ENCODE measurements around the gene ITIH3. TPM values are rescaled to one million over a fixed set of nuclear protein-coding genes. Genes with fewer than 3 reads are reported as not detected.

The ITIH3 gene
- total RNA-seq, 1 experiment from 2014 or later = not detected

DNA sequence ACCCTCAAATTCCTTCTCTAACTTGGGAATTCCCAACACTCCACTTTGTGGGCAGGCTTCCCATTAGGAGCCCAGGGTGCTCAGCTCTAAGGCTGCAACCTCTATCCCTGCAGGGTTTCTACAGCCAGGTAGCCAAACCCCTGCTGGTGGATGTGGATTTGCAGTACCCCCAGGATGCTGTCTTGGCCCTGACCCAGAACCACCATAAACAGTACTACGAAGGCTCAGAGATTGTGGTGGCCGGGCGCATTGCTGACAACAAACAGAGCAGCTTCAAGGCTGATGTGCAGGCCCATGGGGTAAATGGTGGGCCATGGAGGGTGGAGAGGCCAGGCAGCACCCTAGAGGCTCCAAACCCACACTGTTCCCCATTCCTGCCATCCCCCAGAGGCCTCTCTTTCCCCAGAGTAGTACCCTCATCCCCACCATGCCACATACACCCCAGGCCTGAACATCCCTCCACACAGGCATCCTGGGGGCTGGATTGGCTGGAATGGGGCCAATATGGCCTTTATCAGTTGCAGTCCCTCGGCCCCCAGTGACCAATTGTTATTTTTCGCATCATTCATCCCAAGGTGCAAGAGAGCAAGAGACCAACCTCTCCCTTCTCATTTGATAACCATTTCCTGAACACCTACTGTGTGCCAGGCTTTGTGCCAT lies 9.5 kb upstream of the ITIH3 start:
- no peaks in the 10 kb centered on the region for H4K20me1 ChIP-seq (ENCODE audit: control insufficient read depth, insufficient read depth, insufficient read length)
- H3K27me3 Mint-ChIP-seq (ENCODE audit: low read depth) = peaks cover 5% of the 10 kb centered on the region
- no peak overlapping the region for H2BK12ac ChIP-seq (ENCODE audit: insufficient read length, low read depth, low read length)
- H2BK5ac ChIP-seq (ENCODE audit: insufficient read length, low read length) = no peak overlapping the region
- H2BK20ac ChIP-seq (ENCODE audit: low read depth, low read length, poor library complexity, severe bottlenecking) = no peak overlapping the region
- no peak overlapping the region for H2BK120ac ChIP-seq (ENCODE audit: low read depth, low read length, poor library complexity, severe bottlenecking)
- no CpG with 5 or more reads among the region's 5 CpGs for WGBS (ENCODE audit: extremely low coverage, insufficient read length, low lambda C conversion rate)
- no peaks in the 10 kb centered on the region for H3K79me1 ChIP-seq (ENCODE audit: insufficient read depth, low read depth, low read length, poor library complexity, severe bottlenecking)
- no peak overlapping the region for H3T11ph ChIP-seq (ENCODE audit: low read length)
- no peak overlapping the region for H4K8ac ChIP-seq (replicated peaks; ENCODE audit: insufficient read length, low read depth, low read length)
- no peak overlapping the region for H3K9ac ChIP-seq (ENCODE audit: extremely low read depth, insufficient read length, low read length)
- H3K14ac ChIP-seq (ENCODE audit: insufficient read depth, low read length) = no peak overlapping the region
- H3K9me3 ChIP-seq (ENCODE audit: control insufficient read depth, low read depth, low read length) = no peaks in the 10 kb centered on the region
- H3K79me2 ChIP-seq (ENCODE audit: insufficient read depth, low read length) = no peaks in the 10 kb centered on the region
- no peak for DNase-seq
- H2BK15ac ChIP-seq (ENCODE audit: low read depth, low read length) = no peak overlapping the region
- no peak overlapping the region for H4K5ac ChIP-seq (ENCODE audit: insufficient read length, low read depth, low read length)
- H3K4ac ChIP-seq (ENCODE audit: low read depth, low read length) = no peak overlapping the region
- no peak overlapping the region for H2AK5ac ChIP-seq (ENCODE audit: insufficient read length, low read length)
- H3K23me2 ChIP-seq (ENCODE audit: insufficient read length, low read depth, low read length, poor library complexity, severe bottlenecking) = no peaks in the 10 kb centered on the region
- H3K4me1 Mint-ChIP-seq = peaks cover 12 to 13% of the 10 kb centered on the region in 2 experiments
- H3K27ac ChIP-seq (ENCODE audit: insufficient read length, low read depth, low read length) = no peak overlapping the region
- peaks cover 3% of the 10 kb centered on the region for H3K4me1 ChIP-seq (ENCODE audit: insufficient read depth, low read length)
- no peak overlapping the region for H3K18ac ChIP-seq (ENCODE audit: insufficient read length, low read depth, low read length)
- H3K9me3 Mint-ChIP-seq = no peaks in the 10 kb centered on the region
- no peaks in the 10 kb centered on the region; a peak in 1 of 7 replicates for H3K36me3 Mint-ChIP-seq (ENCODE audit: insufficient read depth in 1 of 3, low read depth in 3 of 3)
- no peaks in the 10 kb centered on the region for H3K27me3 ChIP-seq (ENCODE audit: insufficient read depth, low read length)
- peak overlapping the region in 1 of 3 experiments; percentile 55; a peak in 1 of 7 replicates for H3K27ac Mint-ChIP-seq
- no peak overlapping the region for H3K56ac ChIP-seq (ENCODE audit: insufficient read length, low read depth, low read length)
- no peak overlapping the region for H3K4me3 Mint-ChIP-seq
- H2AFZ ChIP-seq (ENCODE audit: low read length) = no peak overlapping the region
- TF ChIP-seq, protein P1, sequence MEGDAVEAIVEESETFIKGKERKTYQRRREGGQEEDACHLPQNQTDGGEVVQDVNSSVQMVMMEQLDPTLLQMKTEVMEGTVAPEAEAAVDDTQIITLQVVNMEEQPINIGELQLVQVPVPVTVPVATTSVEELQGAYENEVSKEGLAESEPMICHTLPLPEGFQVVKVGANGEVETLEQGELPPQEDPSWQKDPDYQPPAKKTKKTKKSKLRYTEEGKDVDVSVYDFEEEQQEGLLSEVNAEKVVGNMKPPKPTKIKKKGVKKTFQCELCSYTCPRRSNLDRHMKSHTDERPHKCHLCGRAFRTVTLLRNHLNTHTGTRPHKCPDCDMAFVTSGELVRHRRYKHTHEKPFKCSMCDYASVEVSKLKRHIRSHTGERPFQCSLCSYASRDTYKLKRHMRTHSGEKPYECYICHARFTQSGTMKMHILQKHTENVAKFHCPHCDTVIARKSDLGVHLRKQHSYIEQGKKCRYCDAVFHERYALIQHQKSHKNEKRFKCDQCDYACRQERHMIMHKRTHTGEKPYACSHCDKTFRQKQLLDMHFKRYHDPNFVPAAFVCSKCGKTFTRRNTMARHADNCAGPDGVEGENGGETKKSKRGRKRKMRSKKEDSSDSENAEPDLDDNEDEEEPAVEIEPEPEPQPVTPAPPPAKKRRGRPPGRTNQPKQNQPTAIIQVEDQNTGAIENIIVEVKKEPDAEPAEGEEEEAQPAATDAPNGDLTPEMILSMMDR (conservative IDR thresholded peaks at IDR 0.05) = no peak
- no peak overlapping the region for H3K23ac ChIP-seq (ENCODE audit: insufficient read length, low read depth, low read length)
- no peak overlapping the region for H3K4me2 ChIP-seq (ENCODE audit: insufficient read depth, insufficient read length, low read length)
- H4K91ac ChIP-seq (ENCODE audit: insufficient read length, low read depth, low read length) = no peak overlapping the region

Measured in H9 (cell line).